BJ (cell line): ENCODE results near the gene PRPF18. TPM values are rescaled to one million over a fixed set of nuclear protein-coding genes. Genes with fewer than 3 reads are reported as not detected.
A peak's percentile ranks its signal among the peaks of the same experiment; 100 is the strongest.

Source experiments
- CTCF ChIA-PET: fragments of 350-600 bp; formaldehyde crosslinking; extraction: SDS; loops from one replicate; lab custom pipeline; 2021; ENCODE audit warnings: antibody characterized with exemption, inconsistent platforms; lab: Yijun Ruan, JAX
- POLR2A ChIA-PET: fragments of 300-600 bp; sonication (Branson Sonifier 250); formaldehyde crosslinking; extraction: SDS; loops from one replicate; lab custom pipeline; 2021; ENCODE audit warnings: antibody characterized with exemption; lab: Charles Lee
- DNase-seq: peaks from one replicate; pipeline ENCODE4 v3.0.0-alpha.2; 2011; ENCODE audit warnings: low read depth
- H3K27me3 ChIP-seq: 2 replicates; pipeline ENCODE4 v1.6.0; 2011; ENCODE audit warnings: low read length; ENCODE audit not compliant: control insufficient read depth, insufficient read depth
- H3K36me3 ChIP-seq: 2 replicates; pipeline ENCODE4 v1.5.1; 2011; ENCODE audit warnings: low read length; ENCODE audit not compliant: control insufficient read depth, insufficient read depth
- H3K4me3 ChIP-seq: 2 replicates; pipeline ENCODE4 v1.5.1; 2011; ENCODE audit warnings: low read depth, mild to moderate bottlenecking, control low read depth, low read length
- polyA plus RNA-seq: library from polyadenylated mRNA; depleted of rRNA; stranded (reverse); fragments of >200 nt; gene quantifications from 2 replicates; pipeline ENCODE4 v1.2.3, GENCODE V29; 2011
- TF ChIP-seq, protein P1 (sequence below): IDR thresholded peaks from 2 replicates; pipeline ENCODE4 v1.5.1; 2011; ENCODE audit warnings: low read depth, mild to moderate bottlenecking, control low read depth, inconsistent platforms, low read length, moderate library complexity; ENCODE audit not compliant: insufficient read depth

The PRPF18 gene
- polyA plus RNA-seq, 1 experiment, result 6.4 TPM

DNA sequence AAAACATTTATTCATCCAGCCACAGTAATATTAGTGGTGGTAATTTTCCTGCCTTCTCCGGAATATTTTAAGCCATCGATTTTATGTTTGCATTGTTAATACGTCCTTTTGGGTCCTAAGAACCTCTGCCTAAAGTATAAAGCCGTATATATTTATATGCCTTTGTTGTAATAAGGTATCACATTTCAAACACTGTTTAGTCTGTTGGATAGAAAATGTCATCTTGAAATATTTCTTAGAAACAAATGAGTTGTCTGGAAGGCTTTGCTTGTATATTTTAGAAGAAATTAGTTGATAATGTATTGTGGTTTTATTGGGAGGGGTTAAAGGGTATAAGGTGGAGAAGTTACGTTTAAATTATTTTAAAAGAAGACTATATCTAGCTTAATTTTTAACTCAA lies 11.1 kb downstream of the PRPF18 start:
- 0 out of 2 replicates have a peak, but pooled peaks cover 2% of the 10 kb centered on the region for H3K36me3 ChIP-seq
- DNase-seq, result no peak
- POLR2A ChIA-PET, result no interaction called here
- CTCF ChIA-PET, result interaction anchor here (0.7 to 1.8 kb wide), 2 partner anchors 9 to 11 kb away, joined by 3 to 9 read pairs; partner anchors contain the start of gene PRPF18
- TF ChIP-seq, protein P1, sequence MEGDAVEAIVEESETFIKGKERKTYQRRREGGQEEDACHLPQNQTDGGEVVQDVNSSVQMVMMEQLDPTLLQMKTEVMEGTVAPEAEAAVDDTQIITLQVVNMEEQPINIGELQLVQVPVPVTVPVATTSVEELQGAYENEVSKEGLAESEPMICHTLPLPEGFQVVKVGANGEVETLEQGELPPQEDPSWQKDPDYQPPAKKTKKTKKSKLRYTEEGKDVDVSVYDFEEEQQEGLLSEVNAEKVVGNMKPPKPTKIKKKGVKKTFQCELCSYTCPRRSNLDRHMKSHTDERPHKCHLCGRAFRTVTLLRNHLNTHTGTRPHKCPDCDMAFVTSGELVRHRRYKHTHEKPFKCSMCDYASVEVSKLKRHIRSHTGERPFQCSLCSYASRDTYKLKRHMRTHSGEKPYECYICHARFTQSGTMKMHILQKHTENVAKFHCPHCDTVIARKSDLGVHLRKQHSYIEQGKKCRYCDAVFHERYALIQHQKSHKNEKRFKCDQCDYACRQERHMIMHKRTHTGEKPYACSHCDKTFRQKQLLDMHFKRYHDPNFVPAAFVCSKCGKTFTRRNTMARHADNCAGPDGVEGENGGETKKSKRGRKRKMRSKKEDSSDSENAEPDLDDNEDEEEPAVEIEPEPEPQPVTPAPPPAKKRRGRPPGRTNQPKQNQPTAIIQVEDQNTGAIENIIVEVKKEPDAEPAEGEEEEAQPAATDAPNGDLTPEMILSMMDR, result no peak
- H3K27me3 ChIP-seq, result no peaks in the 10 kb centered on the region
- H3K4me3 ChIP-seq, result no peak overlapping the region

DNA sequence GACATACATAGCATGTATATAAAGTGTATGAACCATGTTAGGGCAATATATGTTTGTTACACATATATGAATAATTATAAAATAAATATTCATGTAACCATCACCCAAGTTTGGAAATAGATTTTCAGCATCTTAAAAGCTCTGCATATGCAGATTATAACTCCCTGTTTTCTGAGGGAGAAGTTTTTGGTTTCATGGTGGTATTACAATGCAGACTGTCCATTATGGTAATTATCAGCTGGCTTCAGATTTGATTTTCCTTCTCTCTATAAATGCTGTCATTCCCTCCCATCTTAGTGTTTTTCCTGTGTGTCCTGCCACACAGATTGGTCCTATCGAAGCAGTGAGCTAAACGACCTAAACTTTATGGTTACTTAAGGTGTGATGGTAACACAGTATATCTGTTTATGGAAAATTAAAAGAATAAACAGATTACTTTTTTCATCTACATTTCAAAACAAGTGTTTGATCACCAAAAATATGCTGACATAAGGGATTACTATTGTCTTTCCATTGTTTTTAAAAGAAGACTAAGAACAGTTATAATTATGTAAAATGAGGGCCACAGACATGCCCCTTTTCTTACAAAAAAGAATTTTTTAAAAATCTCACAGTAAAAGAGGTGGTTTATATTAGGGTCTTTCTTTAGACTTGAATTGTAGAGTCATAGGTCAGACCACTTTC lies 17.7 kb downstream of the PRPF18 start:
- DNase-seq, result no peak
- TF ChIP-seq, protein P1, result no peak
- Histone ChIP-seq H3K4me3 (no peak overlapping the region), H3K27me3 (no peaks in the 10 kb centered on the region), H3K36me3 (peaks cover 5% of the 10 kb centered on the region; the same call in 1 of the 2 replicates)
- ChIA-PET CTCF (interaction anchor here (0.6 to 1.9 kb wide), 3 partner anchors 9 to 78 kb away, joined by 3 to 7 read pairs (median 4); partner anchors contain the start of gene PRPF18), POLR2A (no interaction called here)

DNA sequence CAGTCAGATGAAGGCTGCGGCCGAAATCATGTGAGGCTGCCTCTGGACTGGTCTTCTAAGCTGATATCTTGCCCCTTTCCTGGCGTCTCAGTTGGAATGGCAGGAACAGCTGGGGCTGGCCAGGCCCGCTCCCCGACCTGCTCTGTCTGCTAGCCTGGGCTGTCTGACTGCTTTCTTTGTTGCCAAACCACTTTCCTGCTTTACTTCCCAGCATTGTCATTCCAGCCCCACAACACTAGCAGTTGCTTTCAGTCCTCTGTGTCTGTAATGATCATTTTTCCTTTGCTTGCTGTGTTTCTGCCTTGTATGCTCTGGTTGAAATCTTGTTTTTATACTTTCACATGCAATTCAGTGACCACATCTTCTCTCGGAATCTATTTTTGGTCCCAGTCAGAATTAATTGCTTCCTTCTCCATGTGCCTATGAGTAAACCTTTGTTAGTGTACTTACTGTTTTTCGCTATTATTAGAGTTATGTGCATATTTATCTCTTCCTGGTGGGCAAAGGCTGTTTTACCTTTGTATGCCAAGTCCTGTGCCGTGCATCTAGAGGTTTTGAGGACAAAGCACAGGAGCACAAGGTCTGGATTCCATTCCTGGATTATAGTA lies 21.6 kb downstream of the PRPF18 start:
- Histone ChIP-seq H3K4me3 (no peak overlapping the region), H3K36me3 (peaks cover 5% of the 10 kb centered on the region), H3K27me3 (no peaks in the 10 kb centered on the region)
- ChIA-PET POLR2A (no interaction called here), CTCF (interaction anchor here (1.0 to 1.1 kb wide), 2 partner anchors 22 to 51 kb away, joined by 3 to 4 read pairs; partner anchors contain the start of gene PRPF18)
- DNase-seq, result peak; percentile 14
- TF ChIP-seq, protein P1, result no peak

DNA sequence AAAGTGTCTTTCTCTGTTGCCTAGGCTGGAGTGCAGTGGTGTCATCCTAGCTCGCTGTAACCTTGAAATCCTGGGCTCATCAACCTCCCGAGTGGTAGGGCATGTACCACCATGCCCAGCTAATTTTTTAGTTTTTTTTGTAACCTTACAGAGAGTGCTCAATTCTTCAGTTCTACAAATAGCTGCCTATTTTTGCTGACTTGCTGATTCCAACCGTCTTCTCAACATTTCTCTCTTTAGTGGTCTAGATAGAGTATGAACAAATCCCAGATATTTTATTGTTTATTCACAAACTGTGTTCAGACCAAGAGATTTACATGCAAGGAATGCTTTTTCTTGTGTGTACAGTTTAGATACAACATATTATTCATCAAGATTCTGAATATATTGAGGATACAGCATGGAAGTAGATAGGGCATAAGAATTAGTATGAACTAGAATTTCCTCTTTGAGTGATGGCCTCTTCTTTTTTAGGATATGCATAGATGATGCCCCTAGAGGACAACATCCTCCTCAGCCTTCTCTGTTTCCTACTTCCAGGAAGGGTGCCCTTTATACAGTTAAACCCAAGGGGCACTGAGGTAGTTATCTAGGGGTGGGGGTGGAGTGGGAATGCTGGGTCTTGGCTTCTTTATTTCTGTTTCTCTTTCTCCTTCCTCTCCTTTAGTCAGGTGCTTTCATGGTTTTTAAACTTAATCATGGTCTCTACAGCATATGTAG lies 26.0 kb downstream of the PRPF18 start:
- no peak for DNase-seq
- TF ChIP-seq, protein P1, result 0 out of 2 replicates have a peak, but pooled peaks have one; percentile 11
- Histone ChIP-seq H3K27me3 (no peaks in the 10 kb centered on the region), H3K36me3 (peaks cover 7% of the 10 kb centered on the region), H3K4me3 (no peak overlapping the region)
- POLR2A ChIA-PET, result no interaction called here
- CTCF ChIA-PET, result interaction anchor here (0.7 to 2.1 kb wide), 10 partner anchors 8 to 171 kb away, joined by 3 to 21 read pairs (median 4); no protein-coding TSS in a partner anchor
